ENCODE measurements around the gene SRGAP1.

- no peak for TF ChIP-seq CTCF (IDR thresholded peaks at IDR 0.05)
- TF ChIP-seq POLR2A (IDR thresholded peaks at IDR 0.05), result no peak
Measured at GRCh38 chr12:63998584-63998983, 154.1 kb downstream of the SRGAP1 start.
